GM23248 (cell line): ENCODE measurements around the gene RASGRP2.

Experiments used
- EZH2 ChIP-seq: fragments of 200-600 bp; sonication (generic); IDR thresholded peaks from 2 replicates; pipeline ENCODE4 v1.6.1; 2018; ENCODE audit warnings: antibody characterized with exemption, mild to moderate bottlenecking; ENCODE audit not compliant: insufficient read depth, poor library complexity, severe bottlenecking
- EZH2phosphoT487 ChIP-seq: fragments of 200-600 bp; sonication (generic); IDR thresholded peaks from 2 replicates; pipeline ENCODE4 v1.6.1; 2018; ENCODE audit warnings: antibody characterized with exemption, moderate library complexity, mild to moderate bottlenecking, low read depth; ENCODE audit not compliant: insufficient read depth

- no peak for TF ChIP-seq EZH2
- TF ChIP-seq EZH2phosphoT487: no peak
Observed at GRCh38 chr11:64769283-64769682, 25.3 kb upstream of the RASGRP2 start.
